Measurements from ENCODE around the gene HCST.
"Not testable (repeated sequence)": the region's sequence is repeated elsewhere in the genome, so short reads cannot be mapped to it uniquely, and the experiment has no call there.

The HCST gene

DNA sequence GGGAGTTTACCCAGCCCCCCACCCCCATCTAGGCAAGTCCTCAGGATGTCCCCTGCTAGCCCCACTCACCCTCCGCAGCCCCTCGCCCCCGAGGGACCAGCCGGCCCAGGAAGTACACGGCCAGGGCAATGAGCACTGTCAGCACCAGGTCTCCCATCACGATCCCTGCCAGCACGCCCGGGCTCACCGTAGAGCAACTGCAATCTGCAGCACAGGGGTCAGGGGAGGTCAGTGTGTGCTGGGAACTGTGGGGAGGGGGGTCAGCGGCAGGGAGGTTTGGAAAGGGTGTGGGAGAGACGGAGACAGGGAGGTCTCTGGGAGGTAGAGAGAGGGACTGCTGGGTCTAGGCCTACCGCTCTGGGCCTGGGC, 5.0 kb downstream of the HCST start:
- no peak for DNase-seq

DNA sequence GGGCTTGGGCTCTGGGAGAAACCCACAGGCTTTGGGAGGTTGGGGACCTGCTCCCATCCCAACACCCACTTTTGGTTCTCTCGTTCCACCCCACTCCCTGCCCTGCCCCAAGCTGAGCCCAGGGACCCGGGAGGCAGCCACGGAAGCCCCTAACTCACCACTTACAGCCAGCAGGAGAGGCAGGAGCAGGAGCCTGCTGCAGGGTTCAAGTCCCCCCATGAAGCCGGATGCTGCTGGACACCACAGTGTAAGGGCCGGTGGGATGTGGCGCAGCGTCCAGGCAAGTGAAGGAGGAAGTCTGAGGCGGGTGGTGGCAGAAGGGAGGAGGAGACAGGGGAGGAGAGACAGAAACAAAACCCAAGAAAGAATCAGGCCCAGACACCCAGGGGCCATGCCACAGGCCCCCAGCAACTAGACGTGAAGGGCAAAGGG, 5.7 kb downstream of the HCST start, which contains the start of gene TYROBP:
Gene TYROBP, minus strand, starts transcription at position 286 of the 432 bp plus-strand sequence. Its CDS starts 67 bp downstream, at position 219.
- DNase-seq: no peak

DNA sequence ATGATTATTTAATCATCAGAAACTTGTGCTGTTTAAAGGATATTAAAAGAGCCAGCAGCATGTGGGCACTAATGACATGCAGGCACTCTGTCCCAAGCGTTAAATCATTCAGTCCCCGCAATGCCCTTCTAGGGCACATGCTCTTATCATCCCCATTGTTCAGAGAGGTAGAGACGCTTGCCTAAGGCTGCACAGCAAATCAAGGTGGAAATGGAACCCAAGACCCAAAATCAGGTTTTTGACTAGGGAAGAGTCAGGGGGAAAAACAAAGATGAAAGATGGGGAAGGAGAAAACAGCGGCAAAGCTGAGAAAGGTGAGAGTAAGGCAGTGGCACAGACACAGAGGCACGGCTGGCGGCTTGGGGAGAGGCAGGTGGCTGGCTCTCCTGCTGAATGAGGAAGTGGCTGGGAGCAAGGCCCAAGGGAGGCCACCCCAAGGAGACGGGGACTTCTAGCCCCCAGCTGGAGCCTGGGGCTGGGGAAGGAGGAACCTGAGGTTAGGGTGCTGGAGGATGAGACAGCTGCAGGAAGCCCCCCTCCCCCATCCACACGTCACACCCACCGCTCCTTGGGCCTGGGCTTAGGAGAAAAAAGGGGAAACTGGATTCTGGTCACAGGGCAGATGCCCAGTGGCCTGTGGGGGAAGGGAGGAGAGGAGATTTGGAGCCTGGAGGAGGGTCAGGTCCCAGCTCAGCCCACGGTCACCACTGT, 6.8 kb downstream of the HCST start:
- no peak for DNase-seq

DNA sequence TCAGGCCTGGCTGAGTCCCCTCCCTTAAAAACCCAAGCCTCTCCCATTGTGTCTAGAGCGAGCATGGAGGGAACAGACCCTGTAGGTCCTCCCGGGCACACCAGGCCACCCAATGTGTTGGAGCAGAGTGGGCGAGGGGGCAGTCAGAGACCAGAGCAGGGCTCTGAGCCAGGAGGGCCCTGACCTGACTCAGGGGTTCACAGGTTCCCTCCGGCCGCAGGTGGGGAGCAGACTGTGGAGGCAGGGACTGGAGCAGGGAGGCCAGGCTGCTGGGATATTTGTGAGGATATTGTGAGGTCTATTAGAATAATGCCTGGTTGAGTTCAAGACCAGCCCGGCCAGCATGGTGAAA, 7.3 kb downstream of the HCST start:
- DNase-seq: no peak

DNA sequence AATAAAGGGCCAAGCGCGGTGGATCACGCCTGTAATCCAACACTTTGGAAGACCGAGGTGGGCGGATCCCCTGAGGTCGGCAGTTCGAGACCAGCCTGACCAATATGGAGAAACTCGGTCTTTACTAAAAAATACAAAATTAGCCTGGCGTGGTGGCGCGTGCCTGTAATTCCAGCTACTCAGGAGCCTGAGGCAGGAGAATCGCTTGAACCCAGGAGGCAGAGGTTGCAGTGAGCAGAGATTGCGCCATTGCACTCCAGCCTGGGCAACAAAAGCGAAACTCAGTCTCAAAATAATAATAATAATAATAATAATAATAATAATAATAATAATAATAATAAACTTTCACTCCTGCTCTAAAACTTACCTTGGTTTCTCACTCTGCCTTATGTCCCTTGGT, 8.0 kb downstream of the HCST start:
- not testable (repeated sequence) for DNase-seq

DNA sequence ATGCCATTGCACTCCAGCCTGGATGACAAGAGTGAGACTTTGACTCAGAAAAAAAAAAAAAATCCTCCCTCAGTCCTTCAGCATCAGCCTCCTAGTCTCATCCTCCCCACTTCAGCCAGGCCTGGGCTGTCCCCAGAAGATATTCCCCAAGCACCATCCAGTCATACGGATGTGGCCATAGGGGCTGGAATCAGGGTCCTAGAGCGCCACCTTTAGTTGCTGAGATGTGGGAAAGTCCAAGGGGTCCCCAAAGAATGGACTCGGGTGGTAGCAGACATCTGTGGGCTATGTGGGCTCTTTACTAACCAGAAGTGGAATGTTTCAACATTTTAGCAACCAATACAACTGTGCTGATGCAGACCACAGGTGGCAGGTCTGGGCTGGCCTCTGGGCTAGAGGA, 8.8 kb downstream of the HCST start:
- no peak for DNase-seq

DNA sequence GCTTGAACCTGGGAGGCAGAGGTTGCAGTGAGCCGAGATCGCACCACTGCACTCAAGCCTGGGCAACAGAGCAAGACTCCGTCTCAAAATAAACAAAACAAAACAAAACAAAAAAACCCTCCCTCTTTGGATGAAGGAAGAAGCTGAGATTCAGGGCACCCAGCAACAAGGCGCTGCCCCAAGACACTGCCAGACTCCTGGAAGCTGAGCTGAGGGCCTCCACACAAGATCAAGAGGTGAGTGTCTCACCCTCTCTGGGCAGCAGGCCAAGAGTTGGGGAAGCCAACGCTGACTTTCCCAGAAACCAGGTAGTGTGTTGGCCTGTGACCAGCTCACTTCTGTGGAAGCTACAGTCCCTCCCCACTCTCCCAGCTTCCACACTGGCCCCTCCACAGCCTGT, 9.5 kb downstream of the HCST start:
- no peak for DNase-seq

DNA sequence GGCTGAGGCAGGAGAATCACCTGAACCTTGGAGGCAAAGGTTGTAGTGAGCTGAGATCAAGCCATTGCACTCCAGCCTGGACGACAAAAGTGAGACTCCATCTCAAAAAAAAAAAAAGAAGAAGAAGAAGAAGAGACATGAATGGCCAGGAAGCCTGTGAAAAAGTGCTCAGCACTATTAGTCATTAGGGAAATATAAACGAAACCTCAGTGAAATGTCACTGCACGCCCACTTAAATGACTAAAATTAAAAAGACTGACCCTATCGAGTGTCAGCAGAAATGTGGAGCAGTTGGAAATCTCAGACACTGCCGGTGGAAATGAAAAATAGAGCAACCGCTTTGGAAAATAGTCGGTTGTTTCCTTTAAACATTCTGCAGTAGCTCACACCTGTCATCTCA, 11.3 kb downstream of the HCST start:
- DNase-seq: no peak

DNA sequence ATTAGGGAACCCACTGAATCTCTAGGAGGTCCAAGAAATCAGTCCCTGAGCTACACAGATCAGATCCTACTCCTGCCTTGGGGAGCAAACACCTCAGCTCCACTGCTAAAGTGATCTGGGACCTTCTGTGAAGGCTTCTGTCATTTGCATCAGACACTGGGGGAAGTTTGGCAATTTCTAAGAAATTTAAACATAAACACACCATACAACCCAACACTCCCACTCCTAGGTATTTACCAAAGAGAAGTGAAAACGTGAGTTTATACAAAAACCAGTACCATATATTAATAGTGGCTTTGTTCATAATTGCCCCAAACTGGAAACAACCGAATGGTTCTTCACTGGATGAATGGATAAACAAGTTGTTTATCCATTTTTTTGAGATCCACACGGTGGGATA, 13.1 kb downstream of the HCST start:
- DNase-seq: no peak

DNA sequence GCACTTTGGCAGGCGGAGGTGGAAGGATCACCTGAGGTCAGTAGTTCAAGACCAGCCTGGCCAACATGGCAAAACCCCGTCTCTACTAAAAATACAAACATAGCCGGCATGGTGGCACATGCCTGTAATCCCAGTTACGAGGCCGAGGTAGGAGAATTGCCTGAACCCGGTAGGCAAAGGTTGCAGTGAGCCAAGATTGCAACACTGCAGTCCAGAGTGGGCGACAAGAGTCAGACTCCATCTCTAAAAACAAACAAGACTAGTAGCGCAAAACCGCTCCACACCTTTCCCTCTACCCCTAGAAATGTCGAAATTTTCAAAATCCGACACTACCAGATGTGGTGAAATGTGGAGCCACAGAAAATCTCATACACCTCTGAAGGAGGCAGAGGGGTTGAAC, 17.0 kb downstream of the HCST start:
- DNase-seq: no peak

DNA sequence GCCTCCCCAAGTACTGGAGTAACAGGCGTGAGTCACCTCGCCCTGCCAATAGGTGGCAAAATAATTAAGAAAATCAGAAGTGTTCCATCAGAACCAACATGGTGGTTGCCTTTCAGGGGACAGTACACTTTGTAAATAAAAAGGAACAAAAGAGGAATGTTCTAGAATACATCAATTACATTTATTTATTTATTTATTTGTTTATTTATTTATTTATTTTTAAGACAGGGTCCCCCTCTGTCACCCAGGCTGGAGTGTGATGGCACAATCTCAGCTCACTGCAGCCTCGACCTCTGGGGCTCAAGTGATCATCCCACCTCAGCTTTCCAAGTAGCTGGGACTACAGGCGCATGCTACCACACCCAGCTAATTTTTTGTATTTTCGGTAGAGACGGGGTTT, 18.7 kb downstream of the HCST start:
- no peak for DNase-seq

DNA sequence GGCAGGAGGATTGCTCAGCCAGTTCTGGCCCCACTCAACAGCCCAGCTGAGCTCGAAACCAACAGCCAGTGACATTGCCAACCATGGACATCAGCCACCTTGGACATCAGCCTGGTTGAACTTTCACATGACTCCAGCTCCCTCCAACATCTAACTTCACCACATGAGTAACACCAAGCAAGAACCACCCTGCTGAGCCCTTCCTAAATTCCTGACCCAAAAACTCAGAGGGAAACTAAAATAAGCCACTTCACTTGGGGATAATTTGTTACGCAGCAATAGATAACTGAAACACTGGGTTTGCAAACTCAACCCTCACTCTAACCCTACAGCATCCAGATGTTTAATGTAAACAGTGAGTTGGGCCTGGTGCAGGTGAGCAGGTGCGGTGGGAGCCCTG, 23.2 kb downstream of the HCST start:
- no peak for DNase-seq

DNA sequence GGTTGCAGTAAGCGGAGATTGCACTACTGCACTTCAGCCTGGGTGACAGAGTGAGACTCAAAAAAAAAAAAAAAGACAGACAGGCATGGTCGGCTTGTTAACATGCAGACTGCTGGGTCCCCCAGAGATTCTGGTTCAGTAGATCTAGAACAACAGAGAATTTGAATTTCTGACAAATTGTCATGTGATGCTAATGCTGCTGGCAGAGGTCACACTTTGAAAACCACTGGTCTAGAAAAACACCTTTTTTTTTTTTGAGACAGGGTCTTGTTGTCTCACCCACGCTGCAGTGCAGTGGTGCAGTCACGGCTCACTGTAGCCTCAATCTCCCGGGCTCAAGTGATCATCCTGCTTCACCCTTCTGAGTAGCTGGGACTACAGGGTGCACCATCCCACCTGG, 26.2 kb downstream of the HCST start:
- no peak for DNase-seq

DNA sequence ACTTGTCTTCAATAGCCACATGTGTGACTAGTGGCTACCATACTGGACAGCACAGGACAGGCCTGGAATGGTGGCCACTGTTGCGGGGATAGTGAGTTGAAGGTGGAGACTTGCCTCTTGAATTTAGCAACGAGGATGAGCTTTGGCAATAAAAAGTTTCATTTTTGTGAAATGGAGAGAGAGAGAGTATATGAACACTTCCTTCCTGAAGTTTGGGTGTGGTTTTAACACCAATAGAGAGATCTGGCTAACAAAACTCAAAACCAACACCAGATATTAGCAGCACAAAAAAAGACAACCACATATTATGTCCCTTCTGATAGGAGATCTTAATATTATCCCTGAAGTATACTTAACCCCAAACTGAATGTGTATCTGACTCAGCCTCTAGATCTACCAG, 27.5 kb downstream of the HCST start:
- DNase-seq: no peak

DNA sequence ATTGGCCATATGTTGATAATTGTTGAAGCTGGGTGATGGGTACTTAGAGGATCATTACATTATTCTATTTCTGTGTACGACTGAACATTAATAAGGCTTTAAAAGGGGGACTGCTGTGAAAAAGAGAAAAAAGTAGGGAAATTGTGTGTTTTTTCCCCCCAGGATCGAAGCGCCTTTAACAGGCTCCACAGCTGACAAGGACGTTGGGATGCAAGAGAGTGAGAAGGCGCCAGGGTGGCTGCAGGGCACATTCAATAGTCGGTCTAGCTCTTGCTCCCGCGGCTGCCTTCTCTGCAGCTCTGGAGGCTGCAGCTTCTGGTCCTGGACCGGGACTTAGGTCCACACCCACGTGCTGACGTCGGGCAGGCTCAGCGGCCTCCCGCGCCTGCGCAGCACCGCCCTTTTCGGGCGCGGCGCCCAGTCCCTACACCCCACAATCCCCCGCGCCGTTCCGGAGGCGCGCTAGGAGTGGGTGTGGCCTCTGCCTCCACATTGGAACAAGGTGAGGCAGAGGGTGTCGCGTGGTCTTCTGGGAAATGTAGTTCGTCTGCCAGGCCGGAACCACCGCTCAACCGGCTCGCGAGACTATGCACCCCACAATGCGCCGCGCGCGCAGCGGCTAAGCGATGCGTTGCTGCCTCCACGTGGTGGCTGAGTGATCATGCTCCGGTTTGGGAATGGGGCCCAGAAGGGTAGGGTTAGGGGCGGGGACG, 29.0 kb downstream of the HCST start:
- DNase-seq: peak; percentile 99

DNA sequence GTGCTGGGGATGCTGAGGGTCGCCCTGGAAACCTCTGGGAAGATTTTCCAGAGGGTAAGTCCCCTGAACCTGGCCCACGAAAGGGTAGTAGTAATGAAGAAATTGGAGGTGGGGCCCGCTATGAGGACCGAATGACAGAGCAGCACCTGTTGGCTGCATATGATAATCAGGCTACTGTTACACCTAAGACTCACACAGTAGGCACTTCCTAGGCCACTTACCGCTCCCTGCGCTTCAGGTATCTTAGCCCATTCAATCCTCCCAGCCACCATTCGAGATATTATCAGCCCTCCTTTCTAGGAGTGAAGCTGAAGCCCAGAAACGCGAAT, 29.5 kb downstream of the HCST start:
- no peak for DNase-seq

DNA sequence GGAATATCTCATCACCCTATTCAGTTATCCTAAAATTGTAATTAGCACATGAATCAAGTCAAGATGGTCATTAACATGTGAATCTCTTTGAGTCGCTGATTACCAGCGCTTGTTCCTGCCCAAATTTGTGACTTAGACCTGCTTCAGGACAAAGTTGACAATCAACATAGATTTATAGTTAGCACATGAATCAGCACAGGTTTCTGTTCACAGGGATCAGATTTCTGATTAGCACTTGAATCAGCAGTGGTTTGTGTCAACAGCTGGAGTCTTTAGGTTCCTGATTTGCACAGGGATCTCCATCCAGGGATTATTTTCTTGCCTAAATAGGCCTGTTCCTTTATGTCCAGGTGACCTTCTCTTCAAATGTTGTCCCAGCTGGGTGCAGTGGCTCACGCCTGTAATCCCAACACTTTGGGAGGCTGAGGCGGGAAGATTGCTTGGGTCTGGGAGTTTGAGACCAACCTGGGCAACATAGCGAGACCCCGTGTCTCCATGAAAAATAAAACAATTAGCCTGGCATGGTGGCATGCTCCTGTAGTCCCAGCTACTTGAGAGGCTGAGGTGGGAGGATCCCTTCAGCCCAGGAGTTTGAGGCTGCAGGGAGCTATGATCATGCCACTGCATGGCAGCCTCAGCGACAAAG, 30.1 kb downstream of the HCST start:
- DNase-seq: no peak

DNA sequence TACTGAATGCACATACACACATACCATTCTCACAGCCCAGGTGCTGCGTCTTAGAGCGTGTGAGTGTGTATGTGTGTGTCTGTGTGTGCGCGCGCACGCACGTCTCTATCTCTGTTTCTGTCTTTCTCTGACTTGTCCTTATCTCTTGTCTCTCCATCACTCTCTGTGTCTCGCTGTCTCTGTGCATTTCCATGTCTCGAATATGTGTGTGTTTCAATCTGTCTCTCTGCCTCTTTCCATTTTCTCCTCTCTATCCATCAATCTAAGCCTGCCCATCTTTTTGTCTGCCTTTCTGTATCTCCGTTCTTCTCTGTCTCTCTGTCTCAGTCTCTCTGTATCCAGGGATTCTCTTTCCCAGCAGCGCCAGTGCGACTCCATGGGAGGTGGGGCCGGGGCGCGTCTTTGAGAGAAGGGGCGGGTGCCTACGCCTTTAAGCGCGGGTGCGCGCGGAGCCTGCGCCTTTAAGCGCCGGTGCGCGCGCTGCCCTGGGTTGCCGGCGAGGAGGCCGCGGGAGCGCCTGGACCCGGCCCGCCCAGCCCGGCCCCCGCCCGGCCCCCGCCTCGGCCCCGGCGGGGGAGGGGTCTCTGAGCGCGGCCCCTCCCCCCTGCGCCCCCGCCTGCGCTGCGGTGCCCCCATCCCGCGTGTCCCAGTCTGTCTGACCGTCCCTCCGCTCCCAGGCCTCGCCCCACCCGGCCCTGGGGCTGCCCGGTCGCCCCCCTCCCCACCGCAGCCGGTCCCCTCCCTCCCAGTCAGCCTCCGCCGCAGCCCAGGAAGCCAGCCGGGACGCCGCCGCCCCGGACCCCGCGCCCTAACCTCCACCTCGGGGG, 33.8 kb downstream of the HCST start, which contains the start of gene LRFN3:
Gene LRFN3, plus strand, starts transcription at position 464 of the 827 bp plus-strand sequence. CDS start 3,052 bp downstream, outside the sequence.
- DNase-seq: peak; percentile 44

DNA sequence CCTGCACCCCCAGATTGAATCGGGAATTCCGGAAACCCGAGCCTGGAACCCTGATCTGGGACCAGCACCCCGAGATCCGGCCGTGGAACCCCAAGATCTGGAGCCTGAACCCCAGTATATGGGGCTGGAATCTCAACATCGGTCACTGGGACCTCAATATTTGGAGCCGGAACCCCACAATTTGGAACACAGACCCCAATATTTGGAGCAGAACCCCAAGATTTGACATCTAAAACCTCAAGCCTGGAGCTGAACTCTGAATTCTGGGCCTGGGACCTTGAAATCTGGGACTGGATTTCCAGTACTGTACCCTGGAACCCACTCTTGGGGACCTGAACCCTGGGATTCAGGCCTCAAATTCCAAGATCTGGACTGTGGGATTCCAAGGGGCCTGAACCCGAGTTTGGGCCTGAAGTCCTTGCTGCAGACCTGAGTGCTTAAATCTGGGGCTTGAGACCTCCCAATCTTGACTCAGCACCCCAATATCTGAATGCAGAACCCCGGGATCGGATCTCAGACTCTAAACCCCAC, 34.5 kb downstream of the HCST start:
- DNase-seq: no peak

DNA sequence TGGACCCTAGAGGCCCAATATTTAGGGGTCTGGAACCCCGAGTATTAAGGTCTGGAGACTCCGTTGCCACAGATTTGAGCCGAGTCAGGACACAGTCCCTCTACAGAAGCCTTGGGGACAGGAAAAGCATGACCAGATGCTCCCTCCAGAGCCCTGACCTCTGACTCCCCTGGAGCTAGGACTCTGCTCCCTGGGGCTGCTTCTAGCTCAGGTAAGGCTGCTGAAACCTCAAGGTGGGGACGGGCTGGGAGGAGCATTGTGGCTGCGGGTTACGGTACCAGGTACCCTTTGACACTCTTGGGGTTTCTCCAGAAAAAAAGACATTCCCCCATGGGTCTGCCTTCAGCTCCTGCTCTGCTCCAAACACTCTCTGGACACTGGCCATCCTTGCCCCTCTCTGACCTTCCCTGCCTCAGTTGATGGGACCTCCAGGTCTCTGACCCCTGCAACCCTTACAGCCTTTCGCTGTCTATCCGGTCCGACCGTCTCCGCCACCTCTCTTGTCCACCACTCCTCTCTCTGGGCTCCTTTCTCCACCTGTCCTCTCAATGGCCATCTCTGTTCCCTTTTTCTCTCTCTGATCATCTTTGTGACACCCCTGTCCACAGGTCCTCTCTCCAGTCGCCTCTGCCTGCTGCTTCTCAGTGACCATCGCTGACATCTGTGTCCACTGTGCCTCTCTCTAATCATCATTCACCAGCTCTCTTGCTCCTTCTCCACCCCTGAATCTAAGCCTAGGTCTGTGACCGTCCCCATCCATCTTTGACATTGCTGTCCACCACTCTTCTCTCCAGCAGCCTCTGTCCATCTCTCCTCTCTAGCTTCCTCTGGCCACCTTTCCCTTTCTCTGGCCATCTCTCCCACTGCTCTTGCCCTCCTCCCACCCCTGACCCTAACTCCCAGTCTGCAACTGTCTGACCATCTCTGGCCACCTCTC, 35.3 kb downstream of the HCST start:
- no peak for DNase-seq

DNA sequence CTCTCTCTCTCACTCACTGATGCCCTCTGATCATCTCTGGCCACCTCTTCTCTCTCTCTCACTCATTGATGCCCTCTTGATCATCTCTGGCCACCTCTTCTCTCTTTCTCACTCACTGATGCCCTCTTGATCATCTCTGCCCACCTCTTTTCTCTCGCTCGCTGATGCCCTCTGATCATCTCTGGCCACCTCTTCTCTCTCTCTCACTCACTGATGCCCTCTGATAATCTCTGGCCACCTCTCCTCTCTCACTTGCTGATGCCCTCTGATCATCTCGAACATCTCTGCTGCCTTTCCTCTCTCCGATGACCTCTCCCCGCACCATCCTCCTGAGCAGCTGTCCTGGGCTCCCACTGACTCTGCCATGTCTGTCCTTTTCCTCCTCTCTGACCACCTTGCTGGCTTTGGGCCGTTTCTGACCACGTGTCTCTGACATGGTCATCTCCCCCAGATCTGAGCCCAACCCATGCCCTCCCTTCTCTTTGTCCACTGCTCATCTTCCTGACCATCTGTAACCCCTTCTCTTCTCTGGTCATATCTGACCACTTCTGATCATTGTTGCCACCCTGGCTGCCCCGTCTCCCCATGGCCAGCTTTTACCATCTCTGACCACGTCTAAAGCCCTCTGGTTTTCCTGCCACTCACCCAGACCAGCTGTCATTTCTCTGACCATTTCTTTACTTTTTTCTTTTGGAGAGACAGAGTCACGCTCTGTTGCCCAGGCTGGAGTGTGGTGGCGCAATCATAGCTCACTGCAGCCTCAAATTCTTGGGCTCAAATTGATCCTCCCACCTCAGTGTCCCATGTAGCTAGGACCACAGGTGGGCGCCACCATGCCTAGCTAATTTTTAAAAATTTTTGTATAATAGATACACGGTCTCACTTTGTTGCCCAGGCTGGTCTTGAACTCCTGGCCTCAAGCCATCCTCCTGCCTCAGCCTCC, 36.2 kb downstream of the HCST start:
- no peak for DNase-seq
